GM12891 (cell line): ENCODE results near the gene WDR72.

Experiments
- PAX5 ChIP-seq: IDR thresholded peaks from 2 replicates; pipeline ENCODE4 v1.6.1; 2011; ENCODE audit warnings: low read length, moderate library complexity, mild to moderate bottlenecking; ENCODE audit not compliant: insufficient read depth, severe bottlenecking
- POLR2A ChIP-seq: IDR thresholded peaks from 2 replicates; pipeline ENCODE4 v1.6.1; 2011; ENCODE audit warnings: low read depth, low read length, control low read depth
- POLR2AphosphoS5 ChIP-seq: IDR thresholded peaks from 2 replicates; pipeline ENCODE4 v1.6.1; 2011; ENCODE audit warnings: low read depth, low read length, control low read depth
- SPI1 ChIP-seq: IDR thresholded peaks from 2 replicates; pipeline ENCODE4 v1.6.1; 2011; ENCODE audit warnings: low read depth, low read length, control low read depth
- TAF1 ChIP-seq: IDR thresholded peaks from 2 replicates; pipeline ENCODE4 v1.6.1; 2011; ENCODE audit warnings: low read depth, low read length, control low read depth

DNA sequence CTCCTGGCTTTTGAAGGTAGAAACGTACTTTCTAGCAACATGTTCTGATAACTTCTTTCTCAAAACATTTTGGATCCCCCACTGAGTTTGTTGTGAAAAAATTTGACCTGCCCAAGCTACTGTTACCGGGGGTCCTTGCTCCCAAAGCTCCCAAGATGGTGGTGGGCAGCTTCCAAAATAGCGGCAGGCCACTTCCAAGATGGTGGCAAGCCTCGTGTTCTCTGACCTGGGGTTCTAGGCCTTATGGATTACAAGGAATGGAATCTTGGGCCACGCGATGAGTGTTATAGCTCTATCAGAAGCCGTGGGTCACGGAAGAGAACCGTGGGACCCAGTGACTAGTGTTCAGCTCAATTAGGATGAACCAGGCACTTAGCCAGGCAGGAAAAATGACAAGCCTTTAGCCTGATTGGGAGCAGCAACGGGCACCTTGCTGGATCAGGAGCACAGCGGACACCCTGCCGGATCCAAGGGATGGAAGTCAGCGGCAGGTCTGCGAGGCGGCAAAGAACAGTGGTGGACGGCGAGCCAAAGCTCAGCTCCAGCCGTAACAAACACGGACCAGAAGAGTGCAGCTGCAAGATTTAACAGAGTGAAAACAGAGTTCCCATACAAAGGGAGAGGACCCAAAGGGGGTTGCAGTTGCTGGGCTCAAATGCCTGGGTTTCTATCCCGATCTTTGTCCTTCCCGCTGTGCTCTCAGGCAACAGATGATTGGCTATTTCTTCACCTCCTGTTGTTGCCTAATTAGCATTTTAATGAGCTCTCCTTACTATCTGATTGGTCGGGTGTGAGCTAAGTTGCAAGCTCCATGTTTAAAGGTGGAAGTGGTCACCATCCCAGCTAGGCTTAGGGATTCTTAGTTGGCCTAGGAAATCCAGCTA lies 133.3 kb downstream of the WDR72 start:
- TF ChIP-seq TAF1 (no peak), POLR2AphosphoS5 (no peak), POLR2A (no peak), PAX5 (no peak), SPI1 (no peak)
